Panc1 (cell line): Measurements from ENCODE around the gene SFRP5. TPM values are rescaled to one million over a fixed set of nuclear protein-coding genes. Genes with fewer than 3 reads are reported as not detected.

Experiments
- ATAC-seq: fragments of 200-7000 bp; cut with Tn5 transposase; 2 replicates; pipeline ENCODE4 v1.9.1; 2020; ENCODE audit warnings: mild to moderate bottlenecking, moderate library complexity
- BruUV-seq: library from RNA; stranded (reverse); fragments of 400-500 nt; replicated peaks from 2 replicates; lab custom pipeline; 2021; lab: Mats Ljungman, UMichigan
- CTCF ChIA-PET: fragments of 300-600 bp; sonication (Branson Sonifier 250); formaldehyde crosslinking; loops from one replicate; lab custom pipeline; 2022; ENCODE audit warnings: antibody characterized with exemption; lab: Charles Lee
- POLR2A ChIA-PET: fragments of 300-600 bp; sonication (Branson Sonifier 250); formaldehyde crosslinking; loops from one replicate; lab custom pipeline; 2022; ENCODE audit warnings: antibody characterized with exemption; lab: Charles Lee
- DNase-seq: peaks from one replicate; pipeline ENCODE4 v3.0.0-alpha.2; 2010; ENCODE audit warnings: low read depth, low spot score
- H3K27ac ChIP-seq: 2 replicates; pipeline ENCODE4 v1.5.1; 2011; ENCODE audit warnings: mild to moderate bottlenecking, low read length, inconsistent platforms
- H3K27me3 ChIP-seq: fragments of 200-500 bp; sonication (Bioruptor generic); 2 replicates; pipeline ENCODE4 v1.6.0; 2014; ENCODE audit warnings: low read length, inconsistent platforms; ENCODE audit not compliant: control insufficient read depth, insufficient read depth
- H3K36me3 ChIP-seq: fragments of 200-500 bp; sonication (Bioruptor generic); 2 replicates; pipeline ENCODE4 v1.5.1; 2014; ENCODE audit warnings: inconsistent platforms, mild to moderate bottlenecking, low read length, moderate library complexity; ENCODE audit not compliant: control insufficient read depth, insufficient read depth
- H3K4me1 ChIP-seq: 2 replicates; pipeline ENCODE4 v1.5.1; 2011; ENCODE audit warnings: inconsistent platforms, mild to moderate bottlenecking, low read length, moderate library complexity; ENCODE audit not compliant: control insufficient read depth, insufficient read depth
- H3K4me3 ChIP-seq, 2 experiments: 2 replicates each; pipeline ENCODE4 v1.5.1; 2011 to 2012; ENCODE audit warnings: low read depth in 2 of 2, low read length in 2 of 2, mild to moderate bottlenecking in 2 of 2, inconsistent platforms in 1 of 2, moderate library complexity in 1 of 2
- H3K9me3 ChIP-seq: fragments of 200-500 bp; sonication (Bioruptor generic); 2 replicates; pipeline ENCODE4 v1.5.1; 2014; ENCODE audit warnings: low read depth, mild to moderate bottlenecking, inconsistent platforms, low read length, moderate library complexity; ENCODE audit not compliant: control insufficient read depth, insufficient read depth
- CTCF ChIP-seq: fragments of 450-650 bp; IDR thresholded peaks from 2 replicates; pipeline ENCODE4 v1.5.1; 2017; ENCODE audit warnings: mild to moderate bottlenecking
- POLR2AphosphoS5 ChIP-seq: IDR thresholded peaks from 2 replicates; pipeline ENCODE4 v1.6.1; 2012; ENCODE audit warnings: mild to moderate bottlenecking, low read depth, low read length, moderate library complexity
- REST ChIP-seq, 2 experiments: IDR thresholded peaks; 2 replicates each; pipeline ENCODE4 v1.6.1; 2011 to 2012; ENCODE audit warnings: low read depth in 2 of 2, control low read depth in 1 of 2, low read length in 1 of 2, mild to moderate bottlenecking in 1 of 2, moderate library complexity in 1 of 2; ENCODE audit not compliant: insufficient read depth in 1 of 2
- SIN3A ChIP-seq: IDR thresholded peaks from 2 replicates; pipeline ENCODE4 v1.6.1; 2012; ENCODE audit warnings: low read depth, mild to moderate bottlenecking, low read length, moderate library complexity, borderline replicate concordance; ENCODE audit not compliant: insufficient read depth
- TCF7L2 ChIP-seq: IDR thresholded peaks from 2 replicates; pipeline ENCODE4 v1.6.1; 2011; ENCODE audit warnings: mild to moderate bottlenecking, low read depth, low read length, inconsistent platforms
- in situ Hi-C: cut with HindIII; loops from 2 replicates; pipeline ENCODE4 v1.10.0; 2016; ENCODE audit warnings: low sequenced_read_pairs, low pct_unique_long_range_greater_than_20kb
- intact Hi-C: fragments of 100-400 bp; cut with micrococcal nuclease; formaldehyde crosslinking; loops from one replicate; pipeline ENCODE4 v1.10.0; 2022; ENCODE audit not compliant: unreplicated experiment
- total RNA-seq: library from RNA; stranded (reverse); gene quantifications from one replicate; pipeline ENCODE4 v1.2.1, GENCODE V29; 2021; ENCODE audit not compliant: unreplicated experiment

SFRP5 gene
- total RNA-seq, 1 experiment from 2014 or later, result 0.64 TPM

GRCh38 chr10:97820096-97820704, 48.4 kb upstream of the SFRP5 start:
- Histone ChIP-seq H3K9me3 (no peaks in the 10 kb centered on the region), H3K4me3 (no peak overlapping the region), H3K27ac (no peak overlapping the region), H3K4me1 (peaks cover 7% of the 10 kb centered on the region), H3K36me3 (no peaks in the 10 kb centered on the region), H3K27me3 (no peaks in the 10 kb centered on the region)
- in situ Hi-C loops (no loop called here), intact Hi-C loops (no loop called here)
- DNase-seq, result no peak
- ChIA-PET POLR2A (no interaction called here), CTCF (no interaction called here)
- ATAC-seq, result no peak
- TF ChIP-seq REST (IDR thresholded peaks at IDR 0.05; ENCODE audit: insufficient read depth in 1 of 2, low read depth in 2 of 2, low read length in 1 of 2), result no peak
- no TSS peak for BruUV-seq

- ChIA-PET POLR2A (interaction anchor here (0.6 kb wide), 1 partner anchor 32 kb away, joined by 9 read pairs; no protein-coding TSS in a partner anchor), CTCF (no interaction called here)
- no peak overlapping the region for H3K4me3 ChIP-seq
- TF ChIP-seq SIN3A (no peak), POLR2AphosphoS5 (no peak), REST (IDR thresholded peaks at IDR 0.05; ENCODE audit: insufficient read depth in 1 of 2, low read depth in 2 of 2, low read length in 1 of 2) (no peak), TCF7L2 (no peak), CTCF (no peak)
- H3K9me3 ChIP-seq, result no peaks in the 10 kb centered on the region
- H3K27me3 ChIP-seq, result no peaks in the 10 kb centered on the region
- intact Hi-C loops, result no loop called here
- H3K4me1 ChIP-seq, result peaks cover 7% of the 10 kb centered on the region
- no peak overlapping the region for H3K27ac ChIP-seq
- H3K36me3 ChIP-seq, result no peaks in the 10 kb centered on the region
- in situ Hi-C loops, result no loop called here
- BruUV-seq, result no TSS peak
- DNase-seq, result no peak
- ATAC-seq, result no peak
Measured at GRCh38 chr10:97818572-97818971, 46.8 kb upstream of the SFRP5 start.
